ENCODE results near the gene HEATR5A. TPM values are rescaled to one million over a fixed set of nuclear protein-coding genes. Genes with fewer than 3 reads are reported as not detected.

HEATR5A gene
- total and polyA plus RNA-seq, 2 of the 13 experiments (the other 11 are each of a cell fraction or from before 2014, with no cell fraction given): 36.4 to 105 TPM

GRCh38 chr14:31251028-31251958 lies 169.1 kb downstream of the HEATR5A start (continued):
- TF ChIP-seq ZNF276 (CRISPR knock-in tag; IDR thresholded peaks at IDR 0.05; ENCODE audit: low read depth) (no peak), ZNF20 (CRISPR knock-in tag; IDR thresholded peaks at IDR 0.05) (no peak), ZNF510 (CRISPR knock-in tag; IDR thresholded peaks at IDR 0.05; ENCODE audit: low read depth) (no peak), ZFP1 (CRISPR knock-in tag; IDR thresholded peaks at IDR 0.05) (peak; percentile 45; the same call in 1 of the 2 replicates), NCOA2 (CRISPR knock-in tag; IDR thresholded peaks at IDR 0.05) (peak; percentile 71), ZNF331 (CRISPR knock-in tag; IDR thresholded peaks at IDR 0.05) (peak; percentile 51; the same call in 1 of the 2 replicates), MXI1 (IDR thresholded peaks at IDR 0.05; ENCODE audit: borderline replicate concordance, low read depth, low read length) (no peak), RARA (CRISPR knock-in tag; IDR thresholded peaks at IDR 0.05) (peak; percentile 75), ZNF768 (CRISPR knock-in tag; IDR thresholded peaks at IDR 0.05) (no peak; the same call in 1 of the 2 replicates), PATZ1 (CRISPR knock-in tag; IDR thresholded peaks at IDR 0.05) (peak; percentile 57; the same call in 1 of the 2 replicates), AKAP8 (CRISPR knock-in tag; IDR thresholded peaks at IDR 0.05) (no peak), ZNF616 (CRISPR knock-in tag; IDR thresholded peaks at IDR 0.05; ENCODE audit: low read depth) (0 out of 2 replicates have a peak, but pooled peaks have one; percentile 42), NFRKB (IDR thresholded peaks at IDR 0.05) (0 out of 2 replicates have a peak, but pooled peaks have one; percentile 30), SPEN (CRISPR knock-in tag; IDR thresholded peaks at IDR 0.05; ENCODE audit: low read depth) (peak; percentile 41; the same call in 1 of the 2 replicates), CREB3 (CRISPR knock-in tag; IDR thresholded peaks at IDR 0.05) (no peak), DNMT3B (CRISPR knock-in tag; conservative IDR thresholded peaks at IDR 0.05) (no peak), KDM3A (CRISPR knock-in tag; IDR thresholded peaks at IDR 0.05; ENCODE audit: low read depth) (0 out of 2 replicates have a peak, but pooled peaks have one; percentile 34), GLI4 (CRISPR knock-in tag; IDR thresholded peaks at IDR 0.05; ENCODE audit: borderline replicate concordance) (no peak), IRF2 (CRISPR knock-in tag; IDR thresholded peaks at IDR 0.05) (0 out of 2 replicates have a peak, but pooled peaks have one; percentile 31), KDM5B (CRISPR knock-in tag; IDR thresholded peaks at IDR 0.05; ENCODE audit: borderline replicate concordance) (peak; percentile 16; the same call in 1 of the 2 replicates), HNRNPH1 (optimal IDR thresholded peaks at IDR 0.05; ENCODE audit: low read depth, low read length) (no peak), POLR2G (IDR thresholded peaks at IDR 0.05; ENCODE audit: low read depth, low read length) (no peak), MIER3 (CRISPR knock-in tag; IDR thresholded peaks at IDR 0.05; ENCODE audit: borderline replicate concordance) (peak; percentile 53; the same call in 1 of the 2 replicates), SP5 (CRISPR knock-in tag; IDR thresholded peaks at IDR 0.05; ENCODE audit: borderline replicate concordance, low read depth) (peak; percentile 85), ZNF580 (CRISPR knock-in tag; IDR thresholded peaks at IDR 0.05; ENCODE audit: borderline replicate concordance, low read depth) (peak; percentile 67), SP4 (CRISPR knock-in tag; IDR thresholded peaks at IDR 0.05) (0 out of 2 replicates have a peak, but pooled peaks have one; percentile 25)
